Measurements from ENCODE around the gene PPM1D.
"Not testable (repeated sequence)": the region's sequence is repeated elsewhere in the genome, so short reads cannot be mapped to it uniquely, and the experiment has no call there.

GRCh38 chr17:60552255-60552654, 47.7 kb upstream of the PPM1D start:
- TF ChIP-seq CTCF (IDR thresholded peaks at IDR 0.05; ENCODE audit: low read depth, low read length); EZH2phosphoT487 (IDR thresholded peaks at IDR 0.05; ENCODE audit: low read depth): not testable (repeated sequence)

Data from OCI-LY3 (cell line).